Measurements from ENCODE around the gene TAMALIN. TPM values are rescaled to one million over a fixed set of nuclear protein-coding genes. Genes with fewer than 3 reads are reported as not detected.

TAMALIN gene
- total and polyA plus RNA-seq, 2 experiments from 2014 or later: 0.34 to 3.0 TPM

DNA sequence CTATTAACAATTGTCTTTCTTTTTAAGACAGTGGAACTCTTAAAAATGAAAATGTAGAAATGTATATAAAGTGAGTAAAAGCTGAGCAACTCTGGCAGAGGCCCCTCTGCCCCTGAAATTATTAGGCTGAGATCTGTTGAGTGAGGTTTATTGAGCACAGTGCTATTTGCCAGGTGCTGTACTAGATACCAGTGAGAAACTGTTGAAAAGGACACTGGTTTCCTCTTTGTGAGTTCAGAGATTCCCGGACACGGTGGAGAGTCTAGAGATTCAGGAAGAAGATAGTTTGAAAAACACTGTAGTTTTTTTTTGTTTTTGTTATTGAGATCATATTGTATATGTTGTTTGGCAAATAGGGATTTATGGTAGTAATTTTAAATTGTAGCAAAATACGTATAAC lies 44.0 kb upstream of the TAMALIN start (continued):
- TF ChIP-seq, protein P1, sequence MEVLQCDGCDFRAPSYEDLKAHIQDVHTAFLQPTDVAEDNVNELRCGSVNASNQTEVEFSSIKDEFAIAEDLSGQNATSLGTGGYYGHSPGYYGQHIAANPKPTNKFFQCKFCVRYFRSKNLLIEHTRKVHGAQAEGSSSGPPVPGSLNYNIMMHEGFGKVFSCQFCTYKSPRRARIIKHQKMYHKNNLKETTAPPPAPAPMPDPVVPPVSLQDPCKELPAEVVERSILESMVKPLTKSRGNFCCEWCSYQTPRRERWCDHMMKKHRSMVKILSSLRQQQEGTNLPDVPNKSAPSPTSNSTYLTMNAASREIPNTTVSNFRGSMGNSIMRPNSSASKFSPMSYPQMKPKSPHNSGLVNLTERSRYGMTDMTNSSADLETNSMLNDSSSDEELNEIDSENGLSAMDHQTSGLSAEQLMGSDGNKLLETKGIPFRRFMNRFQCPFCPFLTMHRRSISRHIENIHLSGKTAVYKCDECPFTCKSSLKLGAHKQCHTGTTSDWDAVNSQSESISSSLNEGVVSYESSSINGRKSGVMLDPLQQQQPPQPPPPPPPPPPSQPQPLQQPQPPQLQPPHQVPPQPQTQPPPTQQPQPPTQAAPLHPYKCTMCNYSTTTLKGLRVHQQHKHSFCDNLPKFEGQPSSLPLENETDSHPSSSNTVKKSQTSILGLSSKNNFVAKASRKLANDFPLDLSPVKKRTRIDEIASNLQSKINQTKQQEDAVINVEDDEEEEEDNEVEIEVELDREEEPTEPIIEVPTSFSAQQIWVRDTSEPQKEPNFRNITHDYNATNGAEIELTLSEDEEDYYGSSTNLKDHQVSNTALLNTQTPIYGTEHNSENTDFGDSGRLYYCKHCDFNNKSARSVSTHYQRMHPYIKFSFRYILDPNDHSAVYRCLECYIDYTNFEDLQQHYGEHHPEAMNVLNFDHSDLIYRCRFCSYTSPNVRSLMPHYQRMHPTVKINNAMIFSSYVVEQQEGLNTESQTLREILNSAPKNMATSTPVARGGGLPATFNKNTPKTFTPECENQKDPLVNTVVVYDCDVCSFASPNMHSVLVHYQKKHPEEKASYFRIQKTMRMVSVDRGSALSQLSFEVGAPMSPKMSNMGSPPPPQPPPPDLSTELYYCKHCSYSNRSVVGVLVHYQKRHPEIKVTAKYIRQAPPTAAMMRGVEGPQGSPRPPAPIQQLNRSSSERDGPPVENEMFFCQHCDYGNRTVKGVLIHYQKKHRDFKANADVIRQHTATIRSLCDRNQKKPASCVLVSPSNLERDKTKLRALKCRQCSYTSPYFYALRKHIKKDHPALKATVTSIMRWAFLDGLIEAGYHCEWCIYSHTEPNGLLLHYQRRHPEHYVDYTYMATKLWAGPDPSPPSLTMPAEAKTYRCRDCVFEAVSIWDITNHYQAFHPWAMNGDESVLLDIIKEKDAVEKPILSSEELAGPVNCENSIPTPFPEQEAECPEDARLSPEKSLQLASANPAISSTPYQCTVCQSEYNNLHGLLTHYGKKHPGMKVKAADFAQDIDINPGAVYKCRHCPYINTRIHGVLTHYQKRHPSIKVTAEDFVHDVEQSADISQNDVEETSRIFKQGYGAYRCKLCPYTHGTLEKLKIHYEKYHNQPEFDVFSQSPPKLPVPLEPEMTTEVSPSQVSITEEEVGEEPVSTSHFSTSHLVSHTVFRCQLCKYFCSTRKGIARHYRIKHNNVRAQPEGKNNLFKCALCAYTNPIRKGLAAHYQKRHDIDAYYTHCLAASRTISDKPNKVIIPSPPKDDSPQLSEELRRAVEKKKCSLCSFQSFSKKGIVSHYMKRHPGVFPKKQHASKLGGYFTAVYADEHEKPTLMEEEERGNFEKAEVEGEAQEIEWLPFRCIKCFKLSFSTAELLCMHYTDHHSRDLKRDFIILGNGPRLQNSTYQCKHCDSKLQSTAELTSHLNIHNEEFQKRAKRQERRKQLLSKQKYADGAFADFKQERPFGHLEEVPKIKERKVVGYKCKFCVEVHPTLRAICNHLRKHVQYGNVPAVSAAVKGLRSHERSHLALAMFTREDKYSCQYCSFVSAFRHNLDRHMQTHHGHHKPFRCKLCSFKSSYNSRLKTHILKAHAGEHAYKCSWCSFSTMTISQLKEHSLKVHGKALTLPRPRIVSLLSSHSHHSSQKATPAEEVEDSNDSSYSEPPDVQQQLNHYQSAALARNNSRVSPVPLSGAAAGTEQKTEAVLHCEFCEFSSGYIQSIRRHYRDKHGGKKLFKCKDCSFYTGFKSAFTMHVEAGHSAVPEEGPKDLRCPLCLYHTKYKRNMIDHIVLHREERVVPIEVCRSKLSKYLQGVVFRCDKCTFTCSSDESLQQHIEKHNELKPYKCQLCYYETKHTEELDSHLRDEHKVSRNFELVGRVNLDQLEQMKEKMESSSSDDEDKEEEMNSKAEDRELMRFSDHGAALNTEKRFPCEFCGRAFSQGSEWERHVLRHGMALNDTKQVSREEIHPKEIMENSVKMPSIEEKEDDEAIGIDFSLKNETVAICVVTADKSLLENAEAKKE (CRISPR knock-in tag; IDR thresholded peaks at IDR 0.05): no peak

DNA sequence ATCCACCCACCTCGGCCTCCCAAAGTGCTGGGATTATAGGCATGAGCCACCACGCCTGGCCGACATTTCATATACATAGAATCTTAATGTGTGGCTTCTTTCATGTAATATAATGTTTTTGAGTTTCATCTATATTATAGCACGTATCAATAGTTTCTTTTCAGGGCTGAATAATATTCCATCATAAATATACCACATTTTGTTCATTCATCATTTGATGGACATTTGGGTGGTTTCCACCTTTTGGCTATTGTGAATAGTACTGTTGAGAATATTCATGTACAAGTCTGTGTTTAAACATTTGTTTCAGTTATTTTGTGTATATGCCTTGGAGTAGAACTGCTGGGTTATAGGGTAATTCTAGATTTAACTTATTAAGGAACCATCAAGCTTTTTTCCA lies 43.3 kb upstream of the TAMALIN start:
- Histone ChIP-seq H3K79me2 (replicated peaks; ENCODE audit: insufficient read depth) (peaks cover 15% of the 10 kb centered on the region), H3K4me2 (no peak overlapping the region), H3F3A (replicated peaks; ENCODE audit: low read depth) (no peaks in the 10 kb centered on the region), H4K20me1 (replicated peaks; ENCODE audit: insufficient read depth) (peaks cover 6% of the 10 kb centered on the region; the same call in 1 of the 2 replicates), H3K9me2 (ENCODE audit: insufficient read depth) (no peaks in the 10 kb centered on the region), H3K36me3 (ENCODE audit: insufficient read depth) (no peaks in the 10 kb centered on the region), H3K4me3 (no peak overlapping the region), H3K27me3 (ENCODE audit: insufficient read depth) (no peaks in the 10 kb centered on the region), H3K4me1 (ENCODE audit: insufficient read depth) (no peaks in the 10 kb centered on the region; the same call in 1 of the 2 replicates), H2AFZ (no peak overlapping the region), H3K27ac (ENCODE audit: low read depth) (no peak overlapping the region)
- no peaks in the 10 kb centered on the region for H3K27me3 Mint-ChIP-seq (ENCODE audit: insufficient read depth, low read depth, poor library complexity)
- DNase-seq (ENCODE audit: low spot score): no peak
- H3K9me3 Mint-ChIP-seq: no peaks in the 10 kb centered on the region
- H3K4me3 Mint-ChIP-seq: no peak overlapping the region
- H3K36me3 Mint-ChIP-seq (ENCODE audit: low read depth): peaks cover 17% of the 10 kb centered on the region
- TF ChIP-seq, protein P2, sequence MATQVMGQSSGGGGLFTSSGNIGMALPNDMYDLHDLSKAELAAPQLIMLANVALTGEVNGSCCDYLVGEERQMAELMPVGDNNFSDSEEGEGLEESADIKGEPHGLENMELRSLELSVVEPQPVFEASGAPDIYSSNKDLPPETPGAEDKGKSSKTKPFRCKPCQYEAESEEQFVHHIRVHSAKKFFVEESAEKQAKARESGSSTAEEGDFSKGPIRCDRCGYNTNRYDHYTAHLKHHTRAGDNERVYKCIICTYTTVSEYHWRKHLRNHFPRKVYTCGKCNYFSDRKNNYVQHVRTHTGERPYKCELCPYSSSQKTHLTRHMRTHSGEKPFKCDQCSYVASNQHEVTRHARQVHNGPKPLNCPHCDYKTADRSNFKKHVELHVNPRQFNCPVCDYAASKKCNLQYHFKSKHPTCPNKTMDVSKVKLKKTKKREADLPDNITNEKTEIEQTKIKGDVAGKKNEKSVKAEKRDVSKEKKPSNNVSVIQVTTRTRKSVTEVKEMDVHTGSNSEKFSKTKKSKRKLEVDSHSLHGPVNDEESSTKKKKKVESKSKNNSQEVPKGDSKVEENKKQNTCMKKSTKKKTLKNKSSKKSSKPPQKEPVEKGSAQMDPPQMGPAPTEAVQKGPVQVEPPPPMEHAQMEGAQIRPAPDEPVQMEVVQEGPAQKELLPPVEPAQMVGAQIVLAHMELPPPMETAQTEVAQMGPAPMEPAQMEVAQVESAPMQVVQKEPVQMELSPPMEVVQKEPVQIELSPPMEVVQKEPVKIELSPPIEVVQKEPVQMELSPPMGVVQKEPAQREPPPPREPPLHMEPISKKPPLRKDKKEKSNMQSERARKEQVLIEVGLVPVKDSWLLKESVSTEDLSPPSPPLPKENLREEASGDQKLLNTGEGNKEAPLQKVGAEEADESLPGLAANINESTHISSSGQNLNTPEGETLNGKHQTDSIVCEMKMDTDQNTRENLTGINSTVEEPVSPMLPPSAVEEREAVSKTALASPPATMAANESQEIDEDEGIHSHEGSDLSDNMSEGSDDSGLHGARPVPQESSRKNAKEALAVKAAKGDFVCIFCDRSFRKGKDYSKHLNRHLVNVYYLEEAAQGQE (IDR thresholded peaks at IDR 0.05; ENCODE audit: unreplicated experiment): no peak
- no peak overlapping the region for H3K27ac Mint-ChIP-seq
- H3K4me1 Mint-ChIP-seq: peaks cover 8% of the 10 kb centered on the region
- no peak for ATAC-seq
